ENCODE results near the gene TMPRSS2.

TMPRSS2 gene

DNA sequence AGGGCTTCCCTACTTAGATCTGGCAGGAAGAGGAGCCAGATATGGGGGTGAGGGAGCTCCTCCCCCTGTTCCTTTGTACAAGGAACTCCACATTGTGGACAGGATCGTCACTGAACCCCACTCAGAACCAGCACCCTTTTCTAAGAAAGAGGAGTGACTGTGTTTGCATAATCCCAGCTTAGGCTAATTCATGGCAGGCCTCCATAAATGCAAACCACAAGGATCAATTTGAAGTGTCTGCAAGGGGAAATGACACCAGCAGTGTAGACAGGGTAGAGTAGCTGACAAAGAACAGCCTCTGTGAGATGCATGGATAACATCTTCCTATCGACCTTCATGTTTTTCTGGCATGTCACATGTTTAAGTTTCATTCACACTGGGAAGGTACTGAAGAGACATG is 70.2 kb downstream of the TMPRSS2 start:
- TF ChIP-seq CTCF (IDR thresholded peaks at IDR 0.05) = no peak
- H3K27ac ChIP-seq = no peak overlapping the region
- peak; percentile 29 for DNase-seq (ENCODE audit: low spot score)
- H3K4me3 ChIP-seq = no peak overlapping the region

- H3K4me3 ChIP-seq = no peak overlapping the region
- DNase-seq (ENCODE audit: low spot score) = peak; percentile 21
- H3K27ac ChIP-seq = no peak overlapping the region
- no peak for TF ChIP-seq CTCF (IDR thresholded peaks at IDR 0.05)
Measured at GRCh38 chr21:41435706-41436105, 72.3 kb downstream of the TMPRSS2 start.

- H3K27ac ChIP-seq = no peak overlapping the region
- TF ChIP-seq CTCF (IDR thresholded peaks at IDR 0.05) = no peak
- DNase-seq (ENCODE audit: low spot score) = peak; percentile 5
- H3K4me3 ChIP-seq = no peak overlapping the region
Measured at GRCh38 chr21:41433566-41433965, 74.4 kb downstream of the TMPRSS2 start.

DNA sequence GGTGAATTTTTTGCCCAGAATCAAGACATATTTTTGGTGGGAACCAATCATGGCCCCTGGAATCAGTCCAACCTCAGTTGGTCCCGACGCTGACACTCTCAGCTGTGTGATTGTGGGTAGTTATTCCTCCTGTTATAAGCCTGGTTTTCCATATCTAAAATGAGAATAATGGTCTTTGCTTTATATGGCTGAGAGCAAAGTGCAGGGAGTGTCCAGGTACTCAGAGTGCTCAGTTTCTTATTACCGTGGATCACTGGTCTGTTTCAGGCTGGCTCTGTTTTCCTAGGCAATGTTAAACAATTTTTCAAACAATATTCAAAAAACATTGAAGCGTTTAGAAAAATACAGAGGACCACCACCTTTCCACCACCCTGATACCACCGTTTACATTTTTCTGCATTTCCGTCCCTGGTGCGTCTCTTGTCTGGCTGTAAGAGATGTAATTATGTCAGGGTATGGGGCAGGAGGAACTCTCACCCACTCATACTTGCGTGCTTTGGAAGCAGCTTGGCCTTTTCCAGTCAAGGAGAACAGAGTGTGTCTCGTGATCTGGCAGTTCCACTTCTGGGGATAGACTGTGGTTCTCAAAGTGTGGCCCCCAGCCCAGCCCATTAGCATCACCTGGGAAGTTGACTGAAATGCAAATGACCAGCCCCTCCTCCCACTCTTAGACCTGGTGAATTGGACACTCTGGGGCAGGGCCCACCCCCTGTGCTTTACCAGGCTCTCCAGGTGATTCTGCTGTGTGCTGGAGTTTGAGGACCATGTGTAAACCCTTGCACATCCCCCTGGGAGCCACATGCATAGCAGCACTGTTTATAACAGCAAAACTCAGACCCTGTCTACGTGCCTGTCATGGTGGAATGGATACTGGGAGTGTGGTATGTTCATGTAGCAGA is 75.1 kb downstream of the TMPRSS2 start:
- no peak for TF ChIP-seq CTCF (IDR thresholded peaks at IDR 0.05)
- Histone ChIP-seq H3K27ac (no peak overlapping the region), H3K4me3 (no peak overlapping the region)
- peak; percentile 38 for DNase-seq (ENCODE audit: low spot score)

GRCh38 chr21:41431788-41432548 is 76.0 kb downstream of the TMPRSS2 start:
- no peak for TF ChIP-seq CTCF (IDR thresholded peaks at IDR 0.05)
- Histone ChIP-seq H3K4me3 (no peak overlapping the region), H3K27ac (no peak overlapping the region)
- DNase-seq (ENCODE audit: low spot score) = no peak

DNA sequence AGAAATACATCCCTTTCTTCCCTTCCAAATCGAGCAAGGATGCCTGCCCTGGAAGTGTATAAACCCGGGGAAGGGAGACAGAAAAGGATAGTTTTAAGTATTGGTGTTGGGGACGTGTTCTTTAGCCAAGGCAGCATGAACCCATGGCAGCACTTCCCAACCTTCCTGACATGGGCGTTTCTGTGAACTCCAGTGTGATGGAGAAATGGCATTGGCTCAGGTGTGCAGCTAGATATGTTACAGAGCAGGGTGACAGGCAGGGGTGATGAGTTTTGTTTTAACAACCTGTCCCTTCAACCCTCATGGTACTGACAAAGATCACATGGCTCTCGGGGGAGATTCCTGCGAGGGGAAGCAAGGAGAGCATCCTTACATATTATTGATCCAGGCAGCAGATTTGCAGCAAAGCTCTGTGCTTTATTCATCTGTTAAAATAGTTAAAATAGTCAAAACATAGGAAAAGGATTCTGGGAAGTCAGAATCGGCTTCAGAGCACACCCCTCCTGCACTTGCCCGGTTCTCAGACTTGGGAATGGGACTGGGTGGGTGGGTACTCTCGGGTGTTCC is 78.0 kb downstream of the TMPRSS2 start:
- H3K27ac ChIP-seq = no peak overlapping the region
- DNase-seq (ENCODE audit: low spot score) = peak; percentile 14
- TF ChIP-seq CTCF (IDR thresholded peaks at IDR 0.05) = no peak
- H3K4me3 ChIP-seq = no peak overlapping the region

Data from coronary artery (tissue), 2 donors.